ENCODE measurements around the gene HORMAD2.

DNA sequence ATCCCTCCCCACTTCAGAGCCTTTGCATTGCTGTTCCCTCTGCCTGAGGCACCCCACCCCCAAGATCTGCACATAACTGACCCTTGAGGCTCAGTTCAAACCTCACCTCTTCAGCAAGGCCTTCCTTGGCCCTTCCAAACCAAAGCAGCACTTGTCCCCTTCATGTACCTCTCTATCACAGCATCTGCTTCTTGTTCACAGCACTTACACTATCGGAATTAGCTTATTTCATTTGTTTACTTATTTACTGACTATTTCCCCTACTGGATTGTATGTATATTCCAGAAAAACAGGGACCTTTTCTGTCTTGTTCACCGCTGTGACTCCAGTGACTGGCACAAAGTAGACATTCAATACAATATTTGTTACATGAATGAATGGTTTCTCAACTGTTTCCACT is 38.0 kb downstream of the HORMAD2 start:
- no peak for TF ChIP-seq EZH2 (IDR thresholded peaks at IDR 0.05; ENCODE audit: insufficient read depth, poor library complexity, severe bottlenecking)
- no peak for TF ChIP-seq EZH2phosphoT487 (IDR thresholded peaks at IDR 0.05; ENCODE audit: insufficient read depth, low read depth)
